ENCODE measurements around the gene ZBTB44.

The ZBTB44 gene

DNA sequence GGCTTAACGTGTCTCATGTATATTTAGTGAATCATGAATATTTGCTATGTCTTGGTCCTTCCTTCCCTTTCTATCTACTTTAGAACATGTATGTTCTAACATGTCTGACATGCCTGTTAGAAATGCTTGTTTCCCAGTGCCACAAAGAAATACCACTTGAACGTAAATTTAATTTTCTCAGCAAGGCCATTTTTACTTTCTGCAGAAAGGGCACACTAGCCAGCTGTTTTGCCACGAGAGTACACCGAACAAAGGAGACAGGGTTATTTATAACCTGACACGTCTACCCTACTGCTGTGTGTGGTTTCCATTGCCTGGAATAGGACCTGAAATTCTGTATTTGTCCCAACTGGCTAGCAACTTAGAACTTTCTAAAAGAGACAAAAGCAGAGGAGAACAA, 7.4 kb upstream of the ZBTB44 start:
- H3K27ac ChIP-seq = no peak overlapping the region
- TF ChIP-seq, protein P1, sequence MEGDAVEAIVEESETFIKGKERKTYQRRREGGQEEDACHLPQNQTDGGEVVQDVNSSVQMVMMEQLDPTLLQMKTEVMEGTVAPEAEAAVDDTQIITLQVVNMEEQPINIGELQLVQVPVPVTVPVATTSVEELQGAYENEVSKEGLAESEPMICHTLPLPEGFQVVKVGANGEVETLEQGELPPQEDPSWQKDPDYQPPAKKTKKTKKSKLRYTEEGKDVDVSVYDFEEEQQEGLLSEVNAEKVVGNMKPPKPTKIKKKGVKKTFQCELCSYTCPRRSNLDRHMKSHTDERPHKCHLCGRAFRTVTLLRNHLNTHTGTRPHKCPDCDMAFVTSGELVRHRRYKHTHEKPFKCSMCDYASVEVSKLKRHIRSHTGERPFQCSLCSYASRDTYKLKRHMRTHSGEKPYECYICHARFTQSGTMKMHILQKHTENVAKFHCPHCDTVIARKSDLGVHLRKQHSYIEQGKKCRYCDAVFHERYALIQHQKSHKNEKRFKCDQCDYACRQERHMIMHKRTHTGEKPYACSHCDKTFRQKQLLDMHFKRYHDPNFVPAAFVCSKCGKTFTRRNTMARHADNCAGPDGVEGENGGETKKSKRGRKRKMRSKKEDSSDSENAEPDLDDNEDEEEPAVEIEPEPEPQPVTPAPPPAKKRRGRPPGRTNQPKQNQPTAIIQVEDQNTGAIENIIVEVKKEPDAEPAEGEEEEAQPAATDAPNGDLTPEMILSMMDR (conservative IDR thresholded peaks at IDR 0.05) = no peak

DNA sequence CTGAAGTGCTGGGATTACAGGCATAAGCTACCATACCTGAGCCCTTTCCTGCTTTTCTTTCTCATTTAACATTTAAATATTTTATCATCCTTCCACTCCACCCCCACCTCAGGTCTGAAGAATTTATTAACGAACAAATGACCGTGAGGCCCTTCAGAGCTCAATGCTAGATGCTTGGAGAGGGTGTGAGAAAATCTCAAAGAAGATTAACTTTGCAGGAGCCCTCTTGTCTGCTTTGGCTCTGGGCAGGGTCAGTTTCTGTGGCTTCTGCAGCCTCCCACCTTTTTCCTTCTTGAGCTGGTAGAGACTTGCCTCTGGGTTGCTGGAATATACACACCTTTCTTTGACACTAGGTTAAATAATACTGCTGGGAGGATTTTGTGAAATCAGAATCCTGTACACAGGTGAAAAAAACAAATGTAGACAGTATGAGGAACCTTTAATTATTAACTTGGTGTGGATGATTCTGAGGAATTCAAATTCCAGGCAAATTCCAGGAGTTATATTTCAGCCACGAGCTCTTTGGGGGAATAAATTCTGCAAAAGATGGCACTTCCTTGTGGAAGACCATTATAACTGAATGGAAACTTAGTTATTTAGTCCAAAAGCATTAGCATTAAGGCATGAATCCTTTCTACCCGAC, 3.4 kb upstream of the ZBTB44 start:
- TF ChIP-seq, protein P1 (conservative IDR thresholded peaks at IDR 0.05) = no peak
- H3K27ac ChIP-seq = no peak overlapping the region

DNA sequence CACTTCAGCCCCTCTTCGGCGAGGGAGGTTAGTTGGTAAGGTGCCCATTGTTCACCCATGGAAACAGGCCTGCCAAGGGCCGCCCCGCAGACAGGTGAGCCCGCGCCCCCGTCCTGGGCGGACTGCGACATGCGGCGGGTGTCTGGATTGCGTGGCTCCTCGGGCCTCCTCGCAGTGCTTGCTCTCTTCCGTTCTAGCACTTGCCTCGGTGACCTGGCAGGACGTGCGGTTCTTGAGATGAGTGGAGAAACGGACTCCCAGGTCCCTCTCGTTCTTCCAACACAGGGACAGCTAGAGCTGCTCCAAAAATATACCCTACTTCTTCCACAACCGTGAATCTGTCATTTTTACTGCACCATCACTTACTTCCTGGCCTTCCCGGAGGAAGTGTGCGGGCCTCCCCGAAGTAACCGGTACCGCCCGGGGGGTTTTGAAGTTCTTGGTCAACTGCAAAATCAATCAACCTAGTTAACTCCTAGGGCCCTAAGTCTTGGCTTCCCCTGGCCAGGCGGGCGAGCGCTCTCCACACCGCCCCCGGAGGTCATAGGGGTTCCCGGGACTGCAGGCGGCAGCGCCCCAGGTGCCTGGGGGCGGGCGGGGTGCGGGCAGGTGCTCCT, 745 bp upstream of the ZBTB44 start:
- TF ChIP-seq, protein P1 (conservative IDR thresholded peaks at IDR 0.05) = no peak
- H3K27ac ChIP-seq = peak overlapping the region; percentile 96

DNA sequence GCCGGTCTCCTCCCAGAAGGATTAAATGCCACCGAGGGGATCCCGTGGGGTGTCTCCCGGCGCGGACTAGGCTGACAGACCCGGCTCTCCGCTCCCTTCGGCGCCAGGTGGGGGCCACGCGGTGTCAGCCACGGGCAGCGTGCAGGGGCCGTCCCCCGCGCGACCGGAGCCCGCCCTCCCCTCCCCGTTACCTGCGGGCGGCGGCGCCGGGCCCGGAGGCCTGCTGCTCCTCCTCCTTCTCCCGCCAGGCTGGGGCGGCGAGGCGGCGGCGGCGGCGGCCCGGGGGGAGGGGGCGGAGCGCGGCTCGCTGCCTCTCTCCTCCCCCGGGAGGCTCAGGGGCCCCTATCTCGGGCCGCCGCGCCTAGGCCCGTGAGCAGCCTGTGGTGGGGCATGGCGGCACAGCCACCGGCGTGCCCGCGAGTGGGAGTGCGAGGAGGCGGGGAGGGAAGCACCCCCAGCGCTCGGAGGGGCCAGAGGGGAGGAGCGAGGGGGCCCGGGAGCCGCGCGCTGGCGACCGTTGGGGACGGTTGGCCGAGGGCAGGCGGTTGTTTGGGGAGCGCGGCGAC, 450 bp downstream of the ZBTB44 start:
- peak overlapping the region; percentile 96 for H3K27ac ChIP-seq
- TF ChIP-seq, protein P1 (conservative IDR thresholded peaks at IDR 0.05) = no peak

DNA sequence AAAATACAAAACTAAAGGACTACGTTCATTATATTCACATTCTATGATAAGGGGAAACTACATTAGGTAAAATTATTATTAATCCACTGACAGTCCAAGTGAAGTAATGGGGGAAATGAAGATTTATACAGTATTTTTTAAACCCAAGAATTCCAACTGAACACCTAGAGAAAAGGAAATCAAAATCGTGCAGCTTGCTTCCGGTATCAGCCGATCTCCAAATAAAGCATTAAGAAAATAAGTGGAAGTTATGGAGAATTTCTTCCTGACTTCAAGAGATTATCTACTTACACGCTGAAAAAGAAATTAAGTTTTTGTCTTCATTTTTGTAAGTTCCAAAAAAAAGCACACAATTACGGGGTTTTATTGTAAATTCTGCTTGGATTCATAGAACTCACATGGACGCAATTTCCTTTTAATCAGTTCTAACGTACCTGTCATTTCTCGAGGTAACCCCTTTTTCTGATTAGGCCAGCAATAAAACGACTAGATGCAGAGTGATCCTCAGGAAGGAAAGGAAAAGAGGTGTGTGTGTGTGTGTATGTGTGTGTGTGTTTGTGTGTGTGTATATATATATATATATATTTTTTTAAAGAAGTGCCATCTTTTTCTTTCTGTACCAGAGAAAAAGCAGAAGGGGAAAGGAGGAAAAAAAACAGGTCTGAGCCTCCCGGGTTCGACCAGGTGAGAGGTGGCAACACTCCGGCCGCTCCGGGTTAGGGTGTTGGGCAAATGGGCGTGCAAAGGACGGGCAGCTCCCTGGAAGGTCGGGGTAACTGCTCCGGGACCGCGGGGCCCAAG, 1.1 kb downstream of the ZBTB44 start:
- peak overlapping the region; percentile 96 for H3K27ac ChIP-seq
- TF ChIP-seq, protein P1 (conservative IDR thresholded peaks at IDR 0.05) = no peak

DNA sequence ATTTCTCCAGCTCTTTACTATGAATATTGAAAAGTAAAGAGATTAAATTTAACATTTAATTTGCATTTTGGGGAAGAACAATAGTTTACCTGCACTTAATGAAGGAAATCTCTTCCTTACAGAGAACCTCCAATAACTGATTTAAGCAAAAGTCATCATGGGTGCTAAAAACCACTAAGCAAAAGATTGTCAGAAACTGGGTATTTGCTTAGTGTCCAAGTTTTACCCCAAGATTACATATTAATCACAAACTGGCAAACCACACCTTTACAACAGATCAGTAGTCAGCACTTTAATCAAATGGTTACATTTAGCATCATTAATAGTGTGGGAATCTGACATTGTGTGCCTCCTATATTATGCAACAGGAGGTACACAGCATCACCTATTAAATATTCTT, 2.7 kb downstream of the ZBTB44 start:
- TF ChIP-seq, protein P1 (conservative IDR thresholded peaks at IDR 0.05) = no peak
- no peak overlapping the region for H3K27ac ChIP-seq

DNA sequence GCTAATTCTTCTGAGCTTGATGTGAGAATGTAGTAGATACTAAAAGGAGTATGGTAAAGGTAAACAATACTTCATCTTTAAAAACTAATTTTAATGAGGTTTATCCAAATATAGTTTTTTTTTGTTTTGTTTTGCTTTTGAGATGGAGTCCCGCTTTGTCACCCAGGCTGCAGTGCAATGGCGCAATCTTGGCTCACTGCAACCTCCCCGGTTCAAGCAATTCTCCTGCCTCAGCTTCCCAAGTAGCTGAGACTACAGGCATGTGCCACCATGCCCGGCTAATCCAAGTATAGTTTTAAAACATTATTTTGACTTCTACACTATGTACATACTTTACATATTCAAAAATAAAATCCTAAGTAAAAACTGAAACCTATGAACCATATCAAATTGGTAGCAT, 4.1 kb downstream of the ZBTB44 start:
- TF ChIP-seq, protein P1 (conservative IDR thresholded peaks at IDR 0.05) = no peak
- no peak overlapping the region for H3K27ac ChIP-seq

All from VCaP (cell line).